GM18907 (cell line): ENCODE data around the gene ANKRD40.

Experiments
- ATAC-seq: cut with Tn5 transposase; IDR thresholded peaks from one replicate; pipeline ENCODE4 v1.9.1; 2021; ENCODE audit warnings: mild to moderate bottlenecking, moderate library complexity; ENCODE audit not compliant: unreplicated experiment

Gene ANKRD40

GRCh38 chr17:50656509-50656908 lies 51.2 kb downstream of the ANKRD40 start:
- ATAC-seq: no peak

- no peak for ATAC-seq
Observed at GRCh38 chr17:50653738-50654137, 54.0 kb downstream of the ANKRD40 start.

GRCh38 chr17:50651661-50652060 lies 56.1 kb downstream of the ANKRD40 start:
- ATAC-seq: no peak

GRCh38 chr17:50649042-50649908 lies 58.4 kb downstream of the ANKRD40 start:
- ATAC-seq: no peak

- no peak for ATAC-seq
Observed at GRCh38 chr17:50647187-50647586, 60.5 kb downstream of the ANKRD40 start.

GRCh38 chr17:50645748-50646682 lies 61.7 kb downstream of the ANKRD40 start:
- no peak for ATAC-seq
